HS-27A (cell line): ENCODE data around the gene SFSWAP.

Experiments used
- DNase-seq: peaks from one replicate; pipeline ENCODE4 v3.0.0-alpha.2; 2012; ENCODE audit warnings: low read depth, missing footprints

The SFSWAP gene

GRCh38 chr12:131835616-131836171 is 124.8 kb downstream of the SFSWAP start:
- no peak for DNase-seq

GRCh38 chr12:131836193-131836592 is 125.3 kb downstream of the SFSWAP start:
- no peak for DNase-seq

GRCh38 chr12:131836714-131837397 is 126.0 kb downstream of the SFSWAP start:
- no peak for DNase-seq

- DNase-seq: no peak
Observed at GRCh38 chr12:131840643-131841416, 129.9 kb downstream of the SFSWAP start.

- no peak for DNase-seq
Observed at GRCh38 chr12:131841547-131841946, 130.7 kb downstream of the SFSWAP start.

GRCh38 chr12:131842169-131842568 is 131.3 kb downstream of the SFSWAP start:
- DNase-seq: no peak

- DNase-seq: no peak
Observed at GRCh38 chr12:131843527-131843926, 132.6 kb downstream of the SFSWAP start.

GRCh38 chr12:131844140-131844539 is 133.2 kb downstream of the SFSWAP start:
- DNase-seq: no peak

GRCh38 chr12:131844656-131845055 is 133.8 kb downstream of the SFSWAP start:
- DNase-seq: no peak

- DNase-seq: no peak
Observed at GRCh38 chr12:131845121-131845520, 134.2 kb downstream of the SFSWAP start.

GRCh38 chr12:131847456-131847855 is 136.6 kb downstream of the SFSWAP start:
- DNase-seq: no peak

GRCh38 chr12:131848753-131849152 is 137.9 kb downstream of the SFSWAP start:
- no peak for DNase-seq
